ENCODE measurements around the gene GRIN2A. TPM values are rescaled to one million over a fixed set of nuclear protein-coding genes. Genes with fewer than 3 reads are reported as not detected.

Gene GRIN2A
- total and polyA plus RNA-seq, 2 experiments from 2014 or later = not detected

GRCh38 chr16:9862327-9862726 is 319.9 kb downstream of the GRIN2A start:
- Histone ChIP-seq H3K79me2 (ENCODE audit: insufficient read depth) (no peaks in the 10 kb centered on the region), H3K27ac (no peak overlapping the region), H4K20me1 (ENCODE audit: insufficient read depth) (no peaks in the 10 kb centered on the region), H3K9ac (no peak overlapping the region), H3F3A (ENCODE audit: insufficient read depth) (no peaks in the 10 kb centered on the region), H2AFZ (no peak overlapping the region), H3K4me3 (no peak overlapping the region), H3K4me2 (ENCODE audit: unreplicated experiment) (no peak overlapping the region), H3K9me2 (ENCODE audit: insufficient read depth) (no peaks in the 10 kb centered on the region), H3K4me1 (ENCODE audit: insufficient read depth) (no peaks in the 10 kb centered on the region), H3K27me3 (replicated peaks; ENCODE audit: insufficient read depth) (no peaks in the 10 kb centered on the region), H3K36me3 (ENCODE audit: low read depth) (no peaks in the 10 kb centered on the region), H3K9me3 (ENCODE audit: low read depth) (no peaks in the 10 kb centered on the region)
- 17 to 33% methylated on average over 4 of the region's 4 CpGs for whole genome bisulfite sequencing, 2 experiments (ENCODE audit: low coverage in 1 of 2, low lambda C conversion rate in 2 of 2, missing lambda C conversion rate in 2 of 2)
- TF ChIP-seq EZH2 (IDR thresholded peaks at IDR 0.05; ENCODE audit: insufficient read depth, poor library complexity, severe bottlenecking) (no peak), EZH2phosphoT487 (IDR thresholded peaks at IDR 0.05; ENCODE audit: insufficient read depth, low read depth) (no peak)
- DNase-seq = no peak
- in situ Hi-C loops (cut with MboI) = no loop called here

DNA sequence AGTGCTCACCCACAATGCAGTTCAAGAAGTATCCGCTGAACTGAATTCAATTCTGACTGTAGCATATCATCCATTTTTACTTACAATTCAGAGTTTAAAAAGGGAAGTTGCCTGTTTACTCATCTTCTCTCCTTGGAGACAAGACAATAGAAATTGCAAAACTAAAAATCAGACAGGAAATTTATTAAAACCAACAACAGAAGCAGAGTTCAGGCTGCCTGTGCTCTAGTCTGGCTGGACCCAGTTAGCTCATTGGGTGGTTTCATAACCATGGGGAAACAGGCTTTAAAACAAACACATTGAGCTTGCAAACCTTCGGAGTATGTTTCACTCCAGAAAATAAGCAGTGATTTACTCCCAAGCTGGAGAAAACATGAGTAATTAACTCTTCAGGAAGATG is 321.4 kb downstream of the GRIN2A start:
- Histone ChIP-seq H3K27ac (no peak overlapping the region), H3K79me2 (ENCODE audit: insufficient read depth) (no peaks in the 10 kb centered on the region), H2AFZ (no peak overlapping the region), H3K4me3 (no peak overlapping the region), H3K9me3 (ENCODE audit: low read depth) (no peaks in the 10 kb centered on the region), H3K4me2 (ENCODE audit: unreplicated experiment) (no peak overlapping the region), H3F3A (ENCODE audit: insufficient read depth) (no peaks in the 10 kb centered on the region), H3K27me3 (replicated peaks; ENCODE audit: insufficient read depth) (no peaks in the 10 kb centered on the region), H4K20me1 (ENCODE audit: insufficient read depth) (no peaks in the 10 kb centered on the region), H3K36me3 (ENCODE audit: low read depth) (no peaks in the 10 kb centered on the region), H3K9me2 (ENCODE audit: insufficient read depth) (no peaks in the 10 kb centered on the region), H3K4me1 (ENCODE audit: insufficient read depth) (no peaks in the 10 kb centered on the region), H3K9ac (no peak overlapping the region)
- in situ Hi-C loops (cut with MboI) = no loop called here
- 39 to 43% methylated on average over 2 of the region's 2 CpGs for WGBS, 2 experiments (ENCODE audit: low coverage in 1 of 2, low lambda C conversion rate in 2 of 2, missing lambda C conversion rate in 2 of 2)
- TF ChIP-seq EZH2phosphoT487 (IDR thresholded peaks at IDR 0.05; ENCODE audit: insufficient read depth, low read depth) = no peak
- TF ChIP-seq EZH2 (IDR thresholded peaks at IDR 0.05; ENCODE audit: insufficient read depth, poor library complexity, severe bottlenecking) = no peak
- peak; percentile 14 for DNase-seq

DNA sequence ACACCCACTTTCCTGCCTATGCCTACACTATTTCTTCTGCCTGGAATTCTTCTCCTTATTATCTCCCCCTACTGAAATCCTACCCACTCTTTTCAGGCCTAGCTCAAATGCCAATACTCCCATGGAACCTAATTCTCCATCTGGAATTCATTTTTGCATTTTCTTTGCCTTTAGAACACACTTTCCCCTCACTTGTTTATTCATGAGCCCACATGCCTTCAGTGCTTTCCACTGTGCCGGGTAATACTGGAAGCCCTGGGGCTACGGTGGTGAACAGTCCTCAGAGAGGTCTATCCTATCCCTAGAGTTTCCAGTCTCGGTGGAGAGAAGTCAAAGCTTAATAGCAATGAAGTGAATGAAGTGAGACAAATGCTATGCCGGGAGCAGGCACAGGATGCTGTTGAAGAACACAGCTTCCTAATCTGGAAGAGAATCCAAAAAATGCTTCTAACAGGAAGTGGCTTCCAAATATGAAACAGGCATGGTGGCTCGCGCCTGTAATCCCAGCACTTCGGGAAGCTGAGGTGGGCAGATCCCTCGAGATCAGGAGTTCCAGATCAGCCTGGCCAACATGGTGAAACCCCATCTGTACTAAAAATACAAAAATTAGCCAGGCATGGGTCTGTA is 322.4 kb downstream of the GRIN2A start:
- H3K4me1 ChIP-seq (ENCODE audit: insufficient read depth) = no peaks in the 10 kb centered on the region
- H3K36me3 ChIP-seq (ENCODE audit: low read depth) = no peaks in the 10 kb centered on the region
- no peaks in the 10 kb centered on the region for H3K9me3 ChIP-seq (ENCODE audit: low read depth)
- in situ Hi-C loops (cut with MboI) = no loop called here
- DNase-seq = no peak
- 9 to 14% methylated on average over 8 of the region's 8 CpGs for WGBS, 2 experiments (ENCODE audit: low coverage in 1 of 2, low lambda C conversion rate in 2 of 2, missing lambda C conversion rate in 2 of 2)
- H3K9ac ChIP-seq = no peak overlapping the region
- no peak overlapping the region for H3K27ac ChIP-seq
- no peaks in the 10 kb centered on the region for H3F3A ChIP-seq (ENCODE audit: insufficient read depth)
- H2AFZ ChIP-seq = peak overlapping the region; percentile 48; the same call in 1 of the 2 replicates
- H3K4me3 ChIP-seq = no peak overlapping the region
- no peak overlapping the region for H3K4me2 ChIP-seq (ENCODE audit: unreplicated experiment)
- no peaks in the 10 kb centered on the region for H3K27me3 ChIP-seq (replicated peaks; ENCODE audit: insufficient read depth)
- no peaks in the 10 kb centered on the region for H3K9me2 ChIP-seq (ENCODE audit: insufficient read depth)
- no peaks in the 10 kb centered on the region for H3K79me2 ChIP-seq (ENCODE audit: insufficient read depth)
- no peaks in the 10 kb centered on the region for H4K20me1 ChIP-seq (ENCODE audit: insufficient read depth)
- TF ChIP-seq EZH2 (IDR thresholded peaks at IDR 0.05; ENCODE audit: insufficient read depth, poor library complexity, severe bottlenecking) (no peak), EZH2phosphoT487 (IDR thresholded peaks at IDR 0.05; ENCODE audit: insufficient read depth, low read depth) (no peak)

GRCh38 chr16:9854675-9855074 is 327.6 kb downstream of the GRIN2A start:
- H3K79me2 ChIP-seq (ENCODE audit: insufficient read depth) = no peaks in the 10 kb centered on the region
- no peaks in the 10 kb centered on the region for H3K9me3 ChIP-seq (ENCODE audit: low read depth)
- H3K4me2 ChIP-seq (ENCODE audit: unreplicated experiment) = no peak overlapping the region
- WGBS, 2 experiments (ENCODE audit: low coverage in 1 of 2, low lambda C conversion rate in 2 of 2, missing lambda C conversion rate in 2 of 2) = 0 to 9% methylated on average over 2 of the region's 2 CpGs
- no peak overlapping the region for H3K4me3 ChIP-seq
- H3K36me3 ChIP-seq (ENCODE audit: low read depth) = no peaks in the 10 kb centered on the region
- TF ChIP-seq EZH2 (IDR thresholded peaks at IDR 0.05; ENCODE audit: insufficient read depth, poor library complexity, severe bottlenecking) (no peak), EZH2phosphoT487 (IDR thresholded peaks at IDR 0.05; ENCODE audit: insufficient read depth, low read depth) (no peak)
- no peaks in the 10 kb centered on the region for H4K20me1 ChIP-seq (ENCODE audit: insufficient read depth)
- H3K27ac ChIP-seq = no peak overlapping the region
- H3F3A ChIP-seq (ENCODE audit: insufficient read depth) = no peaks in the 10 kb centered on the region
- H2AFZ ChIP-seq = no peak overlapping the region
- DNase-seq = peak; percentile 55
- no peaks in the 10 kb centered on the region for H3K9me2 ChIP-seq (ENCODE audit: insufficient read depth)
- in situ Hi-C loops (cut with MboI) = no loop called here
- no peaks in the 10 kb centered on the region for H3K27me3 ChIP-seq (replicated peaks; ENCODE audit: insufficient read depth)
- no peak overlapping the region for H3K9ac ChIP-seq
- H3K4me1 ChIP-seq (ENCODE audit: insufficient read depth) = no peaks in the 10 kb centered on the region

All from GM23248 (cell line).